WTC11 (cell line): ENCODE results near the gene ST8SIA6. TPM values are rescaled to one million over a fixed set of nuclear protein-coding genes. Genes with fewer than 3 reads are reported as not detected.
"Not testable (repeated sequence)": the region's sequence is repeated elsewhere in the genome, so short reads cannot be mapped to it uniquely, and the experiment has no call there.

Experiments used
- ATAC-seq: fragments of 200-7000 bp; cut with Tn5 transposase; 2 replicates; pipeline ENCODE4 v1.10.0; 2021; ENCODE audit warnings: mild to moderate bottlenecking, moderate library complexity
- CTCF ChIA-PET: fragments of 300-600 bp; sonication (Branson Sonifier 250); formaldehyde crosslinking; loops from one replicate; lab custom pipeline; 2021; ENCODE audit warnings: antibody characterized with exemption; lab: Charles Lee
- POLR2A ChIA-PET: fragments of 350-600 bp; sonication (Branson Sonifier 250); formaldehyde crosslinking; loops from one replicate; lab custom pipeline; 2021; ENCODE audit warnings: antibody characterized with exemption; lab: Charles Lee
- DNase-seq: peaks from one replicate; pipeline ENCODE4 v3.0.0; 2021; ENCODE audit warnings: low spot score
- H3K27ac Mint-ChIP-seq: 2 replicates; pipeline ENCODE4 v1.8.0; 2021; ENCODE audit warnings: mixed read lengths
- H3K27me3 Mint-ChIP-seq: 2 replicates; pipeline ENCODE4 v1.8.0; 2021; ENCODE audit warnings: low read depth, mild to moderate bottlenecking, moderate library complexity, mixed read lengths
- H3K36me3 Mint-ChIP-seq: 2 replicates; pipeline ENCODE4 v1.8.0; 2021; ENCODE audit warnings: mixed read lengths
- H3K4me1 Mint-ChIP-seq: 2 replicates; pipeline ENCODE4 v1.8.0; 2022; ENCODE audit warnings: mixed read lengths
- H3K4me3 Mint-ChIP-seq: 2 replicates; pipeline ENCODE4 v1.8.0; 2021; ENCODE audit warnings: mild to moderate bottlenecking, moderate library complexity, mixed read lengths
- H3K9me3 Mint-ChIP-seq: 2 replicates; pipeline ENCODE4 v1.8.0; 2021; ENCODE audit warnings: mixed read lengths
- ATF6 ChIP-seq: sonication (generic); formaldehyde crosslinking; IDR thresholded peaks from 2 replicates; pipeline ENCODE4 v1.8.1; 2023; ENCODE audit warnings: mild to moderate bottlenecking, missing genetic modification reagents
- CDX4 ChIP-seq: fragments of 250-450 bp; sonication (Bioruptor Pico); IDR thresholded peaks from 2 replicates; pipeline ENCODE4 v1.9.0; 2021; ENCODE audit warnings: moderate library complexity, mild to moderate bottlenecking, inconsistent platforms, borderline replicate concordance
- CREB1 ChIP-seq: sonication (generic); formaldehyde crosslinking; IDR thresholded peaks from 2 replicates; pipeline ENCODE4 v1.8.0; 2023; ENCODE audit warnings: mild to moderate bottlenecking, missing genetic modification reagents
- CREM ChIP-seq: sonication (generic); formaldehyde crosslinking; IDR thresholded peaks from 2 replicates; pipeline ENCODE4 v1.8.1; 2022; ENCODE audit warnings: mild to moderate bottlenecking, missing genetic modification reagents, moderate library complexity
- ETV6 ChIP-seq: sonication (generic); formaldehyde crosslinking; IDR thresholded peaks from 2 replicates; pipeline ENCODE4 v1.8.1; 2022; ENCODE audit warnings: mild to moderate bottlenecking, missing genetic modification reagents
- FOXJ3 ChIP-seq: sonication (generic); formaldehyde crosslinking; IDR thresholded peaks from 2 replicates; pipeline ENCODE4 v1.9.0; 2021; ENCODE audit warnings: missing genetic modification reagents, mild to moderate bottlenecking, borderline replicate concordance
- FOXP1 ChIP-seq: sonication (generic); formaldehyde crosslinking; IDR thresholded peaks from 2 replicates; pipeline ENCODE4 v1.8.0; 2022; ENCODE audit warnings: missing genetic modification reagents, mild to moderate bottlenecking, moderate library complexity, borderline replicate concordance
- GRHL2 ChIP-seq: fragments of 250-450 bp; sonication (Bioruptor Pico); IDR thresholded peaks from 2 replicates; pipeline ENCODE4 v1.8.0; 2022; ENCODE audit warnings: mild to moderate bottlenecking, moderate library complexity; ENCODE audit not compliant: insufficient replicate concordance, severe bottlenecking
- HMGA2 ChIP-seq: fragments of 250-450 bp; sonication (Bioruptor Pico); IDR thresholded peaks from 2 replicates; pipeline ENCODE4 v1.4.0; 2021; ENCODE audit warnings: mild to moderate bottlenecking, moderate library complexity
- JAZF1 ChIP-seq: fragments of 250-450 bp; sonication (Bioruptor Pico); IDR thresholded peaks from 2 replicates; pipeline ENCODE4 v1.9.0; 2021; ENCODE audit warnings: moderate library complexity, mild to moderate bottlenecking, inconsistent platforms
- NFATC4 ChIP-seq: fragments of 250-450 bp; sonication (Bioruptor Pico); IDR thresholded peaks from 2 replicates; pipeline ENCODE4 v1.9.0; 2021; ENCODE audit warnings: mild to moderate bottlenecking
- NFE2L1 ChIP-seq: sonication (generic); formaldehyde crosslinking; IDR thresholded peaks from 2 replicates; pipeline ENCODE4 v1.8.1; 2023; ENCODE audit warnings: missing genetic modification reagents
- NFYB ChIP-seq: sonication (generic); formaldehyde crosslinking; conservative IDR thresholded peaks from 2 replicates; pipeline ENCODE4 v1.8.0; 2022; ENCODE audit warnings: low read depth, missing genetic modification reagents
- NR2C2 ChIP-seq: sonication (generic); formaldehyde crosslinking; IDR thresholded peaks from 2 replicates; pipeline ENCODE4 v1.8.0; 2022; ENCODE audit warnings: mild to moderate bottlenecking, missing genetic modification reagents
- NR3C1 ChIP-seq: sonication (generic); formaldehyde crosslinking; conservative IDR thresholded peaks from 2 replicates; pipeline ENCODE4 v1.8.1; 2023; ENCODE audit warnings: low read depth, mild to moderate bottlenecking, missing genetic modification reagents
- RORB ChIP-seq: fragments of 250-450 bp; sonication (Bioruptor Pico); IDR thresholded peaks from 2 replicates; pipeline ENCODE4 v1.9.0; 2021; ENCODE audit warnings: mild to moderate bottlenecking
- SMAD4 ChIP-seq: sonication (generic); formaldehyde crosslinking; IDR thresholded peaks from 2 replicates; pipeline ENCODE4 v1.8.0; 2022; ENCODE audit warnings: mild to moderate bottlenecking, missing genetic modification reagents
- TP53 ChIP-seq: sonication (generic); formaldehyde crosslinking; IDR thresholded peaks from 2 replicates; pipeline ENCODE4 v1.8.1; 2023; ENCODE audit warnings: mild to moderate bottlenecking, missing genetic modification reagents
- ZMAT4 ChIP-seq: fragments of 250-450 bp; sonication (Bioruptor Pico); IDR thresholded peaks from 2 replicates; pipeline ENCODE4 v1.9.0; 2021; ENCODE audit warnings: mild to moderate bottlenecking
- ZNF219 ChIP-seq: sonication (generic); formaldehyde crosslinking; IDR thresholded peaks from 2 replicates; pipeline ENCODE4 v1.8.0; 2023; ENCODE audit warnings: missing genetic modification reagents, mild to moderate bottlenecking, borderline replicate concordance
- ZNF396 ChIP-seq: fragments of 250-450 bp; sonication (Bioruptor Pico); IDR thresholded peaks from 2 replicates; pipeline ENCODE4 v1.8.0; 2021; ENCODE audit warnings: mild to moderate bottlenecking, moderate library complexity, borderline replicate concordance
- ZNF416 ChIP-seq: fragments of 250-450 bp; sonication (Bioruptor Pico); IDR thresholded peaks from 2 replicates; pipeline ENCODE4 v1.9.0; 2021; ENCODE audit warnings: mild to moderate bottlenecking, inconsistent platforms
- ZNF423 ChIP-seq: fragments of 250-450 bp; sonication (Bioruptor Pico); IDR thresholded peaks from 2 replicates; pipeline ENCODE4 v2.1.2; 2022; ENCODE audit warnings: mild to moderate bottlenecking, moderate library complexity
- ZNF671 ChIP-seq: fragments of 250-450 bp; sonication (Bioruptor Pico); IDR thresholded peaks from 2 replicates; pipeline ENCODE4 v1.8.0; 2021; ENCODE audit warnings: mild to moderate bottlenecking
- total RNA-seq: library from RNA; stranded (reverse); gene quantifications from 3 replicates; pipeline ENCODE4 v1.2.3, GENCODE V29; 2021
- TF ChIP-seq, protein P1 (sequence below): sonication (generic); formaldehyde crosslinking; conservative IDR thresholded peaks from 2 replicates; pipeline ENCODE4 v1.8.1; 2022; ENCODE audit warnings: mild to moderate bottlenecking, missing genetic modification reagents
- TF ChIP-seq, protein P2 (sequence below): sonication (generic); formaldehyde crosslinking; IDR thresholded peaks from 2 replicates; pipeline ENCODE4 v1.8.1; 2022; ENCODE audit warnings: mild to moderate bottlenecking, missing genetic modification reagents, moderate library complexity, borderline replicate concordance

The ST8SIA6 gene
- total RNA-seq, 1 experiment from 2014 or later: 3.5 TPM

DNA sequence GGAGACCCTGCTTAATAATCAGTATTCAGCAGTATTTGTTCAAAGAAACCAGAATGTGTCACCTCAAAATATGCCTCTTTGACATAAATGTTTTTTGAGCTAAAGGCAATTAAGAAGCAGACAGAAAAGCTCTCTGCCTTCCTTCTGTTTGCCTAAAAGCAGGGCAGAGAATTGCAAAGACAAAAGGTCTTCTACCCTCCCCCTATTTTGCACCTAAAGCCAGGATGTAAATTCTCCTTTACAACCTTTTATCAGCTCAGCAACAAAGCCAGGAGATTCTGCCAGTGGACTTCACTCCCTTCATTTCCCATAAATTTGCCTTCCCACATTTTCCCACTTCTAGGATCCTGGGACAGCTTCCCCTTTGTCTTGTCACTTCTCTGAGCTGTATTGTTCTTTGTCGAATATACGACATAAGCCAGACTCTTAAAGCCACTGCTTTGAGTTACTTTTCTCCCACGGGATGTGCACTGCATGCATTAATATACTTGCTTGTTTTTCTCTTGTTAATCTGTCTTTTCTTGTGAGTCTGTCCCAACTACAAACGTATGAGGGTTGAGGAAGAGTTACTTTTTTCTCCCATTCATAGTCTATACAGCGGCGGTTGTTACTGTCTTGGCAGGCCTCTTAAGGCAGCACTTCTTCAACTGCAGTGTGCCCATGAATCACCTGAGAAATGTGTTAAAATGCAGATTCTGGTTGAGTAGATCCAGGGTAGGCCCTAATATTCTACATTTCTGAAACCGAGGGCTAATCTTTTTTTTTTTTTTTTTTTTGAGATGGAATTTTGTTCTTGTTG, 48.2 kb downstream of the ST8SIA6 start:
- H3K27ac Mint-ChIP-seq: peak overlapping the region; percentile 93
- CTCF ChIA-PET: interaction anchor here (0.7 to 4.8 kb wide), 4 partner anchors 8 to 181 kb away, joined by 3 to 26 read pairs (median 4); no protein-coding TSS in a partner anchor

DNA sequence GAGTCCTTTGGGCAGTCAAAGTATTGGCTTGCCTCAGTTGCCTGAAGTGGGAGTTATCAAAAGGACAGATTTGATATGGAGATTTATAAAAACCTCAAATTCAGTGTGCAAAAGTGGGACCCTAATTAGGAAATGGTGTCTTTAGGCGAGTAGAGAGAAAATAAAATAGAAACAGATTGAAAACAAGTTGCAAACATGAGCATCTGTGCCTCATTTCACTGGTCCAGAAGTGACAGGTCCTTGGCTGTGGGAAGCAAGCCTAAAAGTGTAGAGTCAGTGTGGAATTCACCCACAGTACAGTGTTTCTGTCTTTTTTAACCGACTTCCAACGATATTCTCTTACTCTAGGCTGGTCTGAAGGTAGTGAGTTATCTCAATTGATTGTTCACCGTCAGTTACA, 51.2 kb downstream of the ST8SIA6 start:
- ATAC-seq (no peak), DNase-seq (no peak)
- 0 out of 2 replicates have a peak, but pooled peaks cover 3% of the 10 kb centered on the region for H3K9me3 Mint-ChIP-seq
- 0 out of 2 replicates have a peak, but pooled peaks cover 2% of the 10 kb centered on the region for H3K36me3 Mint-ChIP-seq
- TF ChIP-seq GRHL2 (CRISPR knock-in tag) (no peak), FOXJ3 (no peak), ZNF416 (CRISPR knock-in tag) (no peak), ZNF219 (no peak), CDX4 (CRISPR knock-in tag) (no peak), NFATC4 (CRISPR knock-in tag) (no peak), NR2C2 (CRISPR knock-in tag) (no peak), CREM (CRISPR knock-in tag) (no peak), HMGA2 (no peak), RORB (no peak), ZNF423 (CRISPR knock-in tag) (no peak), NFYB (CRISPR knock-in tag) (no peak), SMAD4 (CRISPR knock-in tag) (no peak), ETV6 (CRISPR knock-in tag) (no peak)
- TF ChIP-seq, protein P1, sequence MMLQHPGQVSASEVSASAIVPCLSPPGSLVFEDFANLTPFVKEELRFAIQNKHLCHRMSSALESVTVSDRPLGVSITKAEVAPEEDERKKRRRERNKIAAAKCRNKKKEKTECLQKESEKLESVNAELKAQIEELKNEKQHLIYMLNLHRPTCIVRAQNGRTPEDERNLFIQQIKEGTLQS: no peak
- TF ChIP-seq, protein P2, sequence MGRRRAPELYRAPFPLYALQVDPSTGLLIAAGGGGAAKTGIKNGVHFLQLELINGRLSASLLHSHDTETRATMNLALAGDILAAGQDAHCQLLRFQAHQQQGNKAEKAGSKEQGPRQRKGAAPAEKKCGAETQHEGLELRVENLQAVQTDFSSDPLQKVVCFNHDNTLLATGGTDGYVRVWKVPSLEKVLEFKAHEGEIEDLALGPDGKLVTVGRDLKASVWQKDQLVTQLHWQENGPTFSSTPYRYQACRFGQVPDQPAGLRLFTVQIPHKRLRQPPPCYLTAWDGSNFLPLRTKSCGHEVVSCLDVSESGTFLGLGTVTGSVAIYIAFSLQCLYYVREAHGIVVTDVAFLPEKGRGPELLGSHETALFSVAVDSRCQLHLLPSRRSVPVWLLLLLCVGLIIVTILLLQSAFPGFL (CRISPR knock-in tag): no peak
- H3K4me1 Mint-ChIP-seq: peaks cover 29% of the 10 kb centered on the region
- H3K4me3 Mint-ChIP-seq: no peak overlapping the region
- no peaks in the 10 kb centered on the region for H3K27me3 Mint-ChIP-seq
- POLR2A ChIA-PET: no interaction called here
- CTCF ChIA-PET: no interaction called here
- H3K27ac Mint-ChIP-seq: no peak overlapping the region

More for the DNA sequence above, 48.2 kb downstream of the ST8SIA6 start:
- Mint-ChIP-seq H3K9me3 (0 out of 2 replicates have a peak, but pooled peaks cover 2% of the 10 kb centered on the region), H3K4me1 (peaks cover 29% of the 10 kb centered on the region), H3K27me3 (no peaks in the 10 kb centered on the region), H3K36me3 (0 out of 2 replicates have a peak, but pooled peaks cover 2% of the 10 kb centered on the region), H3K4me3 (peak overlapping the region; percentile 34)
- no peak for DNase-seq
- TF ChIP-seq ZNF416 (CRISPR knock-in tag): no peak
- ATAC-seq: peak; percentile 53
- POLR2A ChIA-PET: interaction anchor here (0.7 kb wide), 2 partner anchors 265 to 1978 kb away, joined by 3 to 6 read pairs; no protein-coding TSS in a partner anchor

DNA sequence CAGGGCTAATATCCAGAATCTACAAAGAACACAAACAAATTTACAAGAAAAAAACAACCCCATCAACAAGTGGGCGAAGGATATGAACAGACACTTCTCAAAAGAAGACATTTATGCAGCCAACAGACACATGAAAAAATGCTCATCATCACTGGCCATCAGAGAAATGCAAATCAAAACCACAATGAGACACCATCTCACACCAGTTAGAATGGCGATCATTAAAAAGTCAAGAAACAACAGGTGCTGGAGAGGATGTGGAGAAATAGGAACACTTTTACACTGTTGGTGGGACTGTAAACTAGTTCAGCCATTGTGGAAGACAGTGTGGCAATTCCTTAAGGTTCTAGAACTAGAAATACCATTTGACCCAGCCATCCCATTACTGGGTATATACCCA, 52.4 kb downstream of the ST8SIA6 start:
- ATAC-seq, H3K4me3 Mint-ChIP-seq, POLR2A ChIA-PET: not testable (repeated sequence)

GRCh38 chr10:17396004-17396403, 58.4 kb downstream of the ST8SIA6 start:
- CTCF ChIA-PET: interaction anchor here (1.2 to 1.5 kb wide), 2 partner anchors 9 to 13 kb away, joined by 3 to 4 read pairs; no protein-coding TSS in a partner anchor
- TF ChIP-seq ZNF671 (CRISPR knock-in tag) (no peak), CREB1 (no peak), ZMAT4 (no peak), JAZF1 (no peak), TP53 (CRISPR knock-in tag) (no peak), NR3C1 (CRISPR knock-in tag) (no peak), NFE2L1 (CRISPR knock-in tag) (no peak), RORB (no peak), ZNF396 (CRISPR knock-in tag) (no peak), FOXP1 (CRISPR knock-in tag) (no peak), ATF6 (CRISPR knock-in tag) (no peak)

More for the DNA sequence above, 52.4 kb downstream of the ST8SIA6 start:
- CTCF ChIA-PET, H3K27me3 Mint-ChIP-seq, H3K9me3 Mint-ChIP-seq, DNase-seq, H3K27ac Mint-ChIP-seq, H3K36me3 Mint-ChIP-seq: not testable (repeated sequence)
- peaks cover 23% of the 10 kb centered on the region for H3K4me1 Mint-ChIP-seq

More at GRCh38 chr10:17396004-17396403, 58.4 kb downstream of the ST8SIA6 start:
- Mint-ChIP-seq H3K27me3 (no peaks in the 10 kb centered on the region; the same call in 1 of the 2 replicates), H3K4me3 (no peak overlapping the region), H3K9me3 (peaks cover 5% of the 10 kb centered on the region; the same call in 1 of the 2 replicates), H3K27ac (no peak overlapping the region), H3K4me1 (no peaks in the 10 kb centered on the region), H3K36me3 (no peaks in the 10 kb centered on the region)
- POLR2A ChIA-PET: no interaction called here
- ATAC-seq (no peak), DNase-seq (no peak)
